ENCODE results near the gene ALPG. TPM values are rescaled to one million over a fixed set of nuclear protein-coding genes. Genes with fewer than 3 reads are reported as not detected.

ALPG gene
- total RNA-seq, 1 experiment from 2014 or later: not detected

DNA sequence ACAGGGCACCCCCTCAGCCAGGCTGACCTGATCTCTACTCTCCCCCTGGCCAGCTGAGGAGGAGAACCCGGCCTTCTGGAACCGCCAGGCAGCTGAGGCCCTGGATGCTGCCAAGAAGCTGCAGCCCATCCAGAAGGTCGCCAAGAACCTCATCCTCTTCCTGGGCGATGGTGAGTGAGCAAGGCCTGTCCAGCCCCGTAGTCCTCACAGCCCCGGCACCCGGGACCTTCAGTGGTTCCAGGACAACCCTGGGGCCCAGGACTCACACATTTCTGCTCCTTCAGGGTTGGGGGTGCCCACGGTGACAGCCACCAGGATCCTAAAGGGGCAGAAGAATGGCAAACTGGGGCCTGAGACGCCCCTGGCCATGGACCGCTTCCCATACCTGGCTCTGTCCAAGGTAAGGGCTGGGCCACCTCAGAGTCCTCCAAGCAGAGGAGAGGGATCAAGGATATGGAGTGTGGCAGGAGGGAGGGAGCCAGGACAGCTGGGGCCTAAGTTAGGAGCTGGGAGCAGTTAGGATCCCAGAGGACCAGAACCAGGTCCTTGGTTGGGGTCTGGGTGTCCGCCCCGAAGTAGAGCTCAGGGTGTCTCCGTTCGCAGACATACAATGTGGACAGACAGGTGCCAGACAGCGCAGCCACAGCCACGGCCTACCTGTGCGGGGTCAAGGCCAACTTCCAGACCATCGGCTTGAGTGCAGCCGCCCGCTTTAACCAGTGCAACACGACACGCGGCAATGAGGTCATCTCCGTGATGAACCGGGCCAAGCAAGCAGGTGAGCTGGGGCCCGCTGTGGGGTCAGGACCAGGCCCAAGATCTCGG lies 49.9 kb downstream of the ALPG start:
- DNase-seq (ENCODE audit: low read depth): no peak

DNA sequence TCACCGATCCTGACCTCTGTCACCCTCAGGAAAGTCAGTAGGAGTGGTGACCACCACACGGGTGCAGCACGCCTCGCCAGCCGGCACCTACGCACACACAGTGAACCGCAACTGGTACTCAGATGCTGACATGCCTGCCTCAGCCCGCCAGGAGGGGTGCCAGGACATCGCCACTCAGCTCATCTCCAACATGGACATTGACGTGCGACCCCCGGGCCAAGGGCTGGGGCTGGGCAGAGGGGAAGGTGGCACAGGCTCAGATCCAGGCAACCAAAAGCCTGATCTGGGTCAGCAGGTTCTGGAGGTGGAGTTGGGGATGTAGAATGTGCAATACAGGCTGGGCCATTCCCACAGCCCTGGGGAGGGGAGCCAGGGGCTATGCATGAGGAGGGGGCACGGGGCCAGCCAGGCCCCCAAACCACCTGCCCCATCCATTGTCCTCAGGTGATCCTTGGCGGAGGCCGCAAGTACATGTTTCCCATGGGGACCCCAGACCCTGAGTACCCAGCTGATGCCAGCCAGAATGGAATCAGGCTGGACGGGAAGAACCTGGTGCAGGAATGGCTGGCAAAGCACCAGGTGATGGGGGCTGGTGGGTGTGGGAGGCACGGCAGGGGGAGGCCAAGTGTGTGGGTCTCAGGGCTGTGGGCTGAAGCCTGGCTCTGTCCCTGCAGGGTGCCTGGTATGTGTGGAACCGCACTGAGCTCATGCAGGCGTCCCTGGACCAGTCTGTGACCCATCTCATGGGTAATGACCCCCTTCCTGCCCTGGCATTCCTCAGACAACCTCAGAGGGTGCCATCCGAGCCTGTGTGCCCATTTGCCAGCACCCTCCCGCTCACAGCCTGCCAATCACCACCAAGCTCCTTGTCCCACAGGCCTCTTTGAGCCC lies 50.7 kb downstream of the ALPG start:
- no peak for DNase-seq (ENCODE audit: low read depth)

DNA sequence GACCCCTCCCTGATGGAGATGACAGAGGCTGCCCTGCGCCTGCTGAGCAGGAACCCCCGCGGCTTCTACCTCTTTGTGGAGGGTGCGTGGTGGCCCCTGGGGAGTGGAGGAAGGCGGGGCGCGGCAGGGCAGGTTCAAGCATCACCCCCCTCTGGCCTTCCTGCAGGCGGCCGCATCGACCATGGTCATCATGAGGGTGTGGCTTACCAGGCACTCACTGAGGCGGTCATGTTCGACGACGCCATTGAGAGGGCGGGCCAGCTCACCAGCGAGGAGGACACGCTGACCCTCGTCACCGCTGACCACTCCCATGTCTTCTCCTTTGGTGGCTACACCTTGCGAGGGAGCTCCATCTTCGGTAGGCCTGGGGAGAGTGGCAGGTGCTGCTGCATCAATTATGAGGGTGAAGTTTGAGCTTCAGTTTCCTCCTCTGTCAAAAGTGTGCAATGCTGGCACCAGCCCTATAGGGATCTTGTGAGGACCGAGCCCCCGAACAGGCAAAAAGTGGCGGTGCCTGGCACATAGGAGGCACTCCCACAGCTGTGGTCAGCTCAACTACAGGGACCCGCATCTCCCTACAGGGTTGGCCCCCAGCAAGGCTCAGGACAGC lies 51.5 kb downstream of the ALPG start:
- DNase-seq (ENCODE audit: low read depth): no peak

DNA sequence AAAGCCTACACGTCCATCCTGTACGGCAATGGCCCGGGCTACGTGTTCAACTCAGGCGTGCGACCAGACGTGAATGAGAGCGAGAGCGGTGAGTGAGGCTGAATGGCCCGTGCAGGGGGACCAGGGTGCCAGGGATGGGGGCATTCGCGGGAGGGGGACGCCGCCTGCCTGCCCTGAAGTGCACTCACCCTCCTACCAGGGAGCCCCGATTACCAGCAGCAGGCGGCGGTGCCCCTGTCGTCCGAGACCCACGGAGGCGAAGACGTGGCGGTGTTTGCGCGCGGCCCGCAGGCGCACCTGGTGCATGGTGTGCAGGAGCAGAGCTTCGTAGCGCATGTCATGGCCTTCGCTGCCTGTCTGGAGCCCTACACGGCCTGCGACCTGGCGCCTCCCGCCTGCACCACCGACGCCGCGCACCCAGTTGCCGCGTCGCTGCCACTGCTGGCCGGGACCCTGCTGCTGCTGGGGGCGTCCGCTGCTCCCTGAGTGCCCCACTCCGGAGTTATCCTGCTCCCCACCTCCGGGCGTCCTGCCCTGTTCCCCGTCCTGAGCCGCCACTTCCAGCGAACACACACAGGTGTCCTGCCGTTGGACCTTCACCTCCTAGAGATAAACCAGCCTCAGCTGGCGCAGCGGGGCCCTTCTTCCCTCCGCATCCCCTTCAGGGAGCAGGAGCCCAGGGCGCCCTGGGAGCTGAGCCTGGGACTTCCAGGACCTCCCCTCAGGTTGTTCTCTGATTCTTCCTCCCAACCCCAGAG lies 52.2 kb downstream of the ALPG start:
- DNase-seq (ENCODE audit: low read depth): no peak

DNA sequence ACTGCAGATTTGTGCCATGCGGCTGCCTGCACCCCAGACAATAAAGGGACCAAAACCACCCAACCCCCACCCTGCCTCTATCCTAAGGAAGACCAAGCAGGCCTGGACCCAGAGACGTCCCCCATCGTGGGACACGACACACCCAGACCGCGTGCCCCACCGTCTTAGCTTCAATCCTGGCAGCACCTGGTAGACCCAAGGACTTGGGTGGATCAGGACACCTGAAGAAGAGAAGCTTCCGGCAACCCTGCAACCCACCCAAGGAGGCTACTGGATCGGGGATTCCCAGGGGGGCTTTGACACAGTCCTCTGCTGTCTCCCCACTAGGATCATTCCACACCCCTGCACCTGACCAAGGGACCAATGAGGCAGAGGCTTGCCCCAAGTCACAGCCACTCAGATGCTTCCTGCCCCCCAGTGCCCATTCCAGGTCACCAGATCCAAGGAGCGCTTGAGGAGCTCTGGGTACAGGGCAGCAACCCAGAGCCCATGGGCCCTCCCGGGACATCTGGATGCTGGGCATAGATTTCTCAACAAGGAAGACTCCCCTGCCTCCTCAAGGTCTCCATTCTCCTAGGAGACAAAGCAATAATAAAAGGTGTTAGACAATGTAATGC lies 52.9 kb downstream of the ALPG start:
- no peak for DNase-seq (ENCODE audit: low read depth)

DNA sequence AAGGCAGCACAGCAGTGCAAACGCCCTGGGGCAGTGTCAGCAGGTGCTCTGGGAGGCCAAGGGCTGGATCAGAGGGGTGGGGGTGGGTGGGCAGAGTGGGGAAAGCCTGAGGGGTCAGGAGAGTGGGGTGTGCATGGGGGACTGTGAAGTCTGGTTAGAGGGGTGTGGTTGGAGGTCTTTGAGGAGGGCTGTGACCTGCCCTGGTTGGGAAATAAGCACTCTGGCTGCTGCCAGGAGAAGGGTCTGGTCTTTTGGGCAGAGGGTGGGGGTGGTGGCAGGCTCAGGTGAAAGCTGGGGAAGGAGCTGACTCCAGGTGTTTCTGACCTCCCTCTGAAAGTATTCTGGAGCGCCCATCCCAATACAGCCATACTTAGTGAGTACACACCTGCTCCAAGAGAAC lies 53.5 kb downstream of the ALPG start:
- DNase-seq (ENCODE audit: low read depth): no peak

Small RNA genes lying within 50 kb of the gene (small RNA-seq; reads per million reads assigned to genes)
- not detected for gene AC068134.4

Other genes starting within 250 kb of the ALPG start
- not detected in 2 replicates for gene ALPP, start 28.1 kb upstream of the ALPG start, total RNA-seq (2014; rRNA removed; shearing (Covaris generic))
- not detected in 2 replicates for gene ALPI, start 49.3 kb downstream of the ALPG start, total RNA-seq (2014; rRNA removed; shearing (Covaris generic))
- gene ECEL1, start 81.0 kb downstream of the ALPG start, total RNA-seq (2014; rRNA removed; shearing (Covaris generic)): not detected in 2 replicates
- not detected in 2 replicates for gene PRSS56, start 113.5 kb downstream of the ALPG start, total RNA-seq (2014; rRNA removed; shearing (Covaris generic))
- not detected in 2 replicates for gene CHRND, start 119.3 kb downstream of the ALPG start, total RNA-seq (2014; rRNA removed; shearing (Covaris generic))
- gene CHRNG, start 132.8 kb downstream of the ALPG start, total RNA-seq (2014; rRNA removed; shearing (Covaris generic)): not detected in 2 replicates
- gene TIGD1, start 143.7 kb downstream of the ALPG start, total RNA-seq (2014; rRNA removed; shearing (Covaris generic)): 4.2 and 5.6 TPM in 2 replicates
- gene EIF4E2, start 143.8 kb downstream of the ALPG start, total RNA-seq (2014; rRNA removed; shearing (Covaris generic)): 108 and 123 TPM in 2 replicates
- gene EFHD1, start 226.8 kb downstream of the ALPG start, total RNA-seq (2014; rRNA removed; shearing (Covaris generic)): not detected in 2 replicates